ENCODE results near the gene ASPSCR1. TPM values are rescaled to one million over a fixed set of nuclear protein-coding genes. Genes with fewer than 3 reads are reported as not detected.

The ASPSCR1 gene
- total and polyA plus RNA-seq, 2 of the 13 experiments (the other 11 are each of a cell fraction or from before 2014, with no cell fraction given), result 274 to 314 TPM

GRCh38 chr17:82003411-82004381 lies 26.3 kb downstream of the ASPSCR1 start (continued):
- TF ChIP-seq, protein P1, sequence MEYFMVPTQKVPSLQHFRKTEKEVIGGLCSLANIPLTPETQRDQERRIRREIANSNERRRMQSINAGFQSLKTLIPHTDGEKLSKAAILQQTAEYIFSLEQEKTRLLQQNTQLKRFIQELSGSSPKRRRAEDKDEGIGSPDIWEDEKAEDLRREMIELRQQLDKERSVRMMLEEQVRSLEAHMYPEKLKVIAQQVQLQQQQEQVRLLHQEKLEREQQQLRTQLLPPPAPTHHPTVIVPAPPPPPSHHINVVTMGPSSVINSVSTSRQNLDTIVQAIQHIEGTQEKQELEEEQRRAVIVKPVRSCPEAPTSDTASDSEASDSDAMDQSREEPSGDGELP (IDR thresholded peaks at IDR 0.05; ENCODE audit: borderline replicate concordance, low read depth), result peak; percentile 36; the same call in 1 of the 2 replicates
- TF ChIP-seq ZNF7 (CRISPR knock-in tag; IDR thresholded peaks at IDR 0.05) (no peak), U2AF1 (optimal IDR thresholded peaks at IDR 0.05; ENCODE audit: low read depth, low read length) (peak; percentile 70), POGZ (CRISPR knock-in tag; IDR thresholded peaks at IDR 0.05) (peak; percentile 23; the same call in 1 of the 2 replicates), ZNF124 (CRISPR knock-in tag; IDR thresholded peaks at IDR 0.05) (no peak; the same call in 1 of the 2 replicates), TRIM24 (CRISPR knock-in tag; IDR thresholded peaks at IDR 0.05) (no peak), ZGPAT (CRISPR knock-in tag; IDR thresholded peaks at IDR 0.05) (peak; percentile 91), RARA (CRISPR knock-in tag; IDR thresholded peaks at IDR 0.05) (peak; percentile 78), ZNF33B (CRISPR knock-in tag; IDR thresholded peaks at IDR 0.05) (0 out of 2 replicates have a peak, but pooled peaks have one; percentile 70), ZNF331 (CRISPR knock-in tag; IDR thresholded peaks at IDR 0.05) (peak; percentile 65), SMYD3 (CRISPR knock-in tag; IDR thresholded peaks at IDR 0.05) (no peak), BRD4 (CRISPR knock-in tag; IDR thresholded peaks at IDR 0.05) (peak; percentile 72; the same call in 1 of the 2 replicates), RAD21 (CRISPR knock-in tag; IDR thresholded peaks at IDR 0.05) (no peak; the same call in 1 of the 2 replicates), ZNF788 (CRISPR knock-in tag; IDR thresholded peaks at IDR 0.05; ENCODE audit: borderline replicate concordance) (peak; percentile 96)
- TF ChIP-seq, protein P2, sequence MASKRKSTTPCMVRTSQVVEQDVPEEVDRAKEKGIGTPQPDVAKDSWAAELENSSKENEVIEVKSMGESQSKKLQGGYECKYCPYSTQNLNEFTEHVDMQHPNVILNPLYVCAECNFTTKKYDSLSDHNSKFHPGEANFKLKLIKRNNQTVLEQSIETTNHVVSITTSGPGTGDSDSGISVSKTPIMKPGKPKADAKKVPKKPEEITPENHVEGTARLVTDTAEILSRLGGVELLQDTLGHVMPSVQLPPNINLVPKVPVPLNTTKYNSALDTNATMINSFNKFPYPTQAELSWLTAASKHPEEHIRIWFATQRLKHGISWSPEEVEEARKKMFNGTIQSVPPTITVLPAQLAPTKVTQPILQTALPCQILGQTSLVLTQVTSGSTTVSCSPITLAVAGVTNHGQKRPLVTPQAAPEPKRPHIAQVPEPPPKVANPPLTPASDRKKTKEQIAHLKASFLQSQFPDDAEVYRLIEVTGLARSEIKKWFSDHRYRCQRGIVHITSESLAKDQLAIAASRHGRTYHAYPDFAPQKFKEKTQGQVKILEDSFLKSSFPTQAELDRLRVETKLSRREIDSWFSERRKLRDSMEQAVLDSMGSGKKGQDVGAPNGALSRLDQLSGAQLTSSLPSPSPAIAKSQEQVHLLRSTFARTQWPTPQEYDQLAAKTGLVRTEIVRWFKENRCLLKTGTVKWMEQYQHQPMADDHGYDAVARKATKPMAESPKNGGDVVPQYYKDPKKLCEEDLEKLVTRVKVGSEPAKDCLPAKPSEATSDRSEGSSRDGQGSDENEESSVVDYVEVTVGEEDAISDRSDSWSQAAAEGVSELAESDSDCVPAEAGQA (IDR thresholded peaks at IDR 0.05; ENCODE audit: low read depth), result peak; percentile 76
- TF ChIP-seq, protein P2 (CRISPR knock-in tag; IDR thresholded peaks at IDR 0.05; ENCODE audit: borderline replicate concordance), result no peak; the same call in 1 of the 2 replicates
- TF ChIP-seq, protein P3, sequence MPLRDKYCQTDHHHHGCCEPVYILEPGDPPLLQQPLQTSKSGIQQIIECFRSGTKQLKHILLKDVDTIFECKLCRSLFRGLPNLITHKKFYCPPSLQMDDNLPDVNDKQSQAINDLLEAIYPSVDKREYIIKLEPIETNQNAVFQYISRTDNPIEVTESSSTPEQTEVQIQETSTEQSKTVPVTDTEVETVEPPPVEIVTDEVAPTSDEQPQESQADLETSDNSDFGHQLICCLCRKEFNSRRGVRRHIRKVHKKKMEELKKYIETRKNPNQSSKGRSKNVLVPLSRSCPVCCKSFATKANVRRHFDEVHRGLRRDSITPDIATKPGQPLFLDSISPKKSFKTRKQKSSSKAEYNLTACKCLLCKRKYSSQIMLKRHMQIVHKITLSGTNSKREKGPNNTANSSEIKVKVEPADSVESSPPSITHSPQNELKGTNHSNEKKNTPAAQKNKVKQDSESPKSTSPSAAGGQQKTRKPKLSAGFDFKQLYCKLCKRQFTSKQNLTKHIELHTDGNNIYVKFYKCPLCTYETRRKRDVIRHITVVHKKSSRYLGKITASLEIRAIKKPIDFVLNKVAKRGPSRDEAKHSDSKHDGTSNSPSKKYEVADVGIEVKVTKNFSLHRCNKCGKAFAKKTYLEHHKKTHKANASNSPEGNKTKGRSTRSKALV (CRISPR knock-in tag; IDR thresholded peaks at IDR 0.05), result no peak; the same call in 1 of the 2 replicates
